Testis (tissue), 2 donors: Measurements from ENCODE around the gene POLE.

ENCODE experiments used
- POLR2A ChIP-seq: fragments of 450-650 bp; IDR thresholded peaks from one replicate; pipeline ENCODE4 v1.6.1; 2017; ENCODE audit warnings: antibody characterized with exemption, mild to moderate bottlenecking, moderate library complexity
- TF ChIP-seq, protein P1 (sequence below), 3 experiments: fragments of 450-650 bp in 2 of 3; fragments of 200-600 bp in 1 of 3; sonication (generic) in 1 of 3; IDR thresholded peaks; one replicate each; pipeline ENCODE4 v1.5.1; 2016 to 2019; ENCODE audit warnings: antibody characterized with exemption in 3 of 3, mild to moderate bottlenecking in 2 of 3, moderate library complexity in 1 of 3

DNA sequence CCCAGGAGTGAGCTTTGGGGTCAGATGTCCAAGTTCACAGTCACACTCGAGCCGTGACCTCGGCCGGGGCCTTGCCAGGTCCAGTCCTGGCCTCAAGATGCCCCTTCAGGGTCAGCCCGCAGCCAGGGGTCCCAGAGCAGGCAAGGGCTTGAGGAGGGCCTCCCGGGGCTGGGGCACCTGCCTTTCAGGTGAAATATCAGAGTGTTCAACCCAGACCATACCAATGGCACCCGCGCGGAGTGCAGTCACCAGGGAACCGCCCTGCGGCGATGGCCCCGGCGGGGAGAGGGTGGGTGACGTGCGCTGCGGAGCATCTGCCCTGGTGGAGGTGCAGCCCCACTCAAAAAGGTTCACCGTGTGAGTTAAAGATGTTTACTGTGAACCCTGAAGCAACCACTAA lies 93.6 kb downstream of the POLE start:
- TF ChIP-seq, protein P1, sequence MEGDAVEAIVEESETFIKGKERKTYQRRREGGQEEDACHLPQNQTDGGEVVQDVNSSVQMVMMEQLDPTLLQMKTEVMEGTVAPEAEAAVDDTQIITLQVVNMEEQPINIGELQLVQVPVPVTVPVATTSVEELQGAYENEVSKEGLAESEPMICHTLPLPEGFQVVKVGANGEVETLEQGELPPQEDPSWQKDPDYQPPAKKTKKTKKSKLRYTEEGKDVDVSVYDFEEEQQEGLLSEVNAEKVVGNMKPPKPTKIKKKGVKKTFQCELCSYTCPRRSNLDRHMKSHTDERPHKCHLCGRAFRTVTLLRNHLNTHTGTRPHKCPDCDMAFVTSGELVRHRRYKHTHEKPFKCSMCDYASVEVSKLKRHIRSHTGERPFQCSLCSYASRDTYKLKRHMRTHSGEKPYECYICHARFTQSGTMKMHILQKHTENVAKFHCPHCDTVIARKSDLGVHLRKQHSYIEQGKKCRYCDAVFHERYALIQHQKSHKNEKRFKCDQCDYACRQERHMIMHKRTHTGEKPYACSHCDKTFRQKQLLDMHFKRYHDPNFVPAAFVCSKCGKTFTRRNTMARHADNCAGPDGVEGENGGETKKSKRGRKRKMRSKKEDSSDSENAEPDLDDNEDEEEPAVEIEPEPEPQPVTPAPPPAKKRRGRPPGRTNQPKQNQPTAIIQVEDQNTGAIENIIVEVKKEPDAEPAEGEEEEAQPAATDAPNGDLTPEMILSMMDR (IDR thresholded peaks at IDR 0.05), result no peak
- no peak for TF ChIP-seq POLR2A
